Right ventricle myocardium superior (tissue), 1 donor: Measurements from ENCODE around the gene ADPGK. TPM values are rescaled to one million over a fixed set of nuclear protein-coding genes. Genes with fewer than 3 reads are reported as not detected.
"Not testable (repeated sequence)": the region's sequence is repeated elsewhere in the genome, so short reads cannot be mapped to it uniquely, and the experiment has no call there.

ENCODE experiments used
- ATAC-seq: fragments of 200-7000 bp; cut with Tn5 transposase; one replicate; pipeline ENCODE4 v1.9.1; 2020; ENCODE audit warnings: mild to moderate bottlenecking; ENCODE audit not compliant: poor library complexity
- DNase-seq: peaks from one replicate; pipeline ENCODE4 v3.0.0-alpha.2; 2020
- intact Hi-C: fragments of 100-400 bp; cut with DNase I; formaldehyde crosslinking; loops from one replicate; pipeline ENCODE4 v1.11.2; 2022
- total RNA-seq: library from RNA; stranded (reverse); fragmentation: NEBNext Ultra II Directional; extraction: Animal tissue kit (Norgen Biotek cat#: 25700); gene quantifications from one replicate; pipeline ENCODE4 v1.2.1, GENCODE V29; 2021
- donor health status: DM: no; HTN: yes; CAD: no; lungs with severe emphysema.

The ADPGK gene
- total RNA-seq, 1 donor from 2014 or later, result 7.7 TPM

DNA sequence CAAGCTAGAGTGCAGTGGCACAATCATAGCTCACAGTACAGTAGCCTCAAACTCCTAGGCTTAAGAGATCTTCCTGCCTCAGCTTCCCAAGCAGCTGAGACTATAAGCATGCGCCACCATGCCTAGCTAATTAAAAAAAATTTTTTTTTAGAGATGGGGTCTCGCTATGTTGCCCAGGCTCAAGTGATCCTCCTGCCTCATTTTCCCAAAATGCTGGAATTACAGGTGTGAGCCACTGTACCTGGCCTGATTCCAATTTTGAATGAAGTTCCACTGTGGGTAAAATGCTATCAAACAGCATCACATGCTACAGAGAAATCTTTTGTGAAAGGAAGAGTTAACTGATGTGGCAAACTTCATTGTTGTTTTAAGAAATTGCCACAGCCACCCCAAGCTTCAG, 17.5 kb downstream of the ADPGK start:
- intact Hi-C loops, result no loop called here
- DNase-seq (no peak), ATAC-seq (no peak)

DNA sequence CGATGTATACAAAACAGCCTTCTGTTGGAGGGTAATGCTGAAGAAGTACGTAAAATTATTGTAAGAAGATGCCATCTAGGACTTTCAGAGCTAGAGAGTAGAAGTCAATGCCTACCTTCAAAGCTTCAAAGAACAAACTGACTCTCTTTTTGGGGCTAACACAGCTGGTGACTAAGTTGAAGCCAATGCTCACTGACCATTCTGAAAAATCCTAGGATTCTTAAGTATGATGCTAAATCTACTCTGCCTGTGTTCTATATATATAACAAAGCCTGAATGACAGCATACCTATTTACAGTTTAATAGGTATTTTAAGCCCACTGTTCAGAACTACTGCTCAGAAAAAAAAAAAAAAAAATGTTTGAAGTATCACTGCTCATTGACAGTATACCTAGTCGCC, 18.9 kb downstream of the ADPGK start:
- intact Hi-C loops, result no loop called here
- ATAC-seq (no peak), DNase-seq (no peak)

DNA sequence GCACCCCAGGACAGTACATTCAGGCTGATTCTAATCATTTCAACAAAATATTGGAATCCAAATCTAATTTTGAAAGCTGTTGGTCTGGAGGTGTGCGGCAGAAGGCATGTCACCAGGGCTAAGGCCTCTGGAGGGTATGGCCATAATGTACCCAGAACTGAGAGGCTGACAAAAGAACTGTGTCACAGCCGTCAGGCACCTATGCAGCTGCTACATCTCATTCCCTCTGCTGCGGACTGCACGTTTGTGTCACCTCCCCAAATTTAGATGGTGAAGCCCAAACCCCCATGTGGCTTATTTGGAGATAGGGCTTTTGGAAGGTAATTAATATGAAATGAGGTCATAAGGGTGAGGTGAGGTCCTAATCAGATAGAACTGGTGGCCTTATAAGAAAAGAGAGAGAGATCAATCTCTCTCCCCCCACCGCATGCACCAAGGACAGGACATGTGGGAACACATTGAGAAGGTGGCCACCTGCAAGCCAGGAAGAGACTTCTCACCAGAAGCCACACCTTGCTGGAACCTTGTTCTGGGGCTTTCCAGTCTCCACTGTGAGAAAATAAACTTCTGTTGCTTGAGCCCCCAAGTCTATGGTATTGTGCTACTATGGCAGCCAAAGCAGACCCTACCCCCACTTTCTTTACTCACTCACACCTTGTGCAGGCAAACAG, 22.8 kb downstream of the ADPGK start:
- intact Hi-C loops, result no loop called here

DNA sequence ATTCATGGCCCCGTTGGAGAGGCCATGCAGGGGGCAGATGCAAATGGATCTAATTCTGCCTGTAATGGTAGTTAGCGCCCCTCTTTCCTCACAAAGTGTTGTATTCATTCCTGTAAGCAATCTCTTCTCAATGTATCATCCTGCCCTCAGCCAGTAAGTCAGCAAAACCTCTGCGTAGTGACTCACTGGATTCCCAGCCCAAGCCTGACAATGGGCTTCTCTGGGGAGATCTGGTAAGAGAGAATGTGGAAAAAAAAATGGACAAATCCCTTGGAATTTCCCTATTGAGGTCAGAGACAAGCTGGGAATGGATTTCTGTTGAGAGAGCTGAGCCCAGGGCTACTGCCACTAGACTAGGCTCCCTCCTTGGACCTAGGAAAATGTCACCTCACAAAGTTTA, 25.4 kb downstream of the ADPGK start:
- ATAC-seq, result no peak

More for the DNA sequence above, 22.8 kb downstream of the ADPGK start:
- ATAC-seq (no peak), DNase-seq (no peak)

DNA sequence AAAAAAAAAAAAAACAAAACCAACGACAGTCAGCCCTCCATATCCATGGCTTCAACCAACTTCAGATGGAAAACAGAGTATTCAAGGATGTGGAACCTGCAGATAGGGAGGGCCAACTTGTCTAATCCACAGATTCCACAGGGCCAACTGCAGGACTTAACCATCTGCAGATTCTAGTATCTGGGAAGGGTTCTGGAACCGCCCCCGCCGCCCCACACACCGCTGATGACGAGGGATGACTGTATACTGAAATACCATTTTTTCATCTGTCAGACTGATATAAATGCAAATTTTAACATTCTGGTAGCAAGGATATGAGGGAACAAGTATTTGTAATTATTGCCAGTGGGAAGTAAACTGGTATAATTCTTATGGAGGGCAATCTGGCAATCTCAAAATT, 29.5 kb downstream of the ADPGK start:
- no peak for DNase-seq
- ATAC-seq, result no peak
- intact Hi-C loops, result no loop called here

More for the DNA sequence above, 25.4 kb downstream of the ADPGK start:
- DNase-seq, result no peak
- intact Hi-C loops, result no loop called here

DNA sequence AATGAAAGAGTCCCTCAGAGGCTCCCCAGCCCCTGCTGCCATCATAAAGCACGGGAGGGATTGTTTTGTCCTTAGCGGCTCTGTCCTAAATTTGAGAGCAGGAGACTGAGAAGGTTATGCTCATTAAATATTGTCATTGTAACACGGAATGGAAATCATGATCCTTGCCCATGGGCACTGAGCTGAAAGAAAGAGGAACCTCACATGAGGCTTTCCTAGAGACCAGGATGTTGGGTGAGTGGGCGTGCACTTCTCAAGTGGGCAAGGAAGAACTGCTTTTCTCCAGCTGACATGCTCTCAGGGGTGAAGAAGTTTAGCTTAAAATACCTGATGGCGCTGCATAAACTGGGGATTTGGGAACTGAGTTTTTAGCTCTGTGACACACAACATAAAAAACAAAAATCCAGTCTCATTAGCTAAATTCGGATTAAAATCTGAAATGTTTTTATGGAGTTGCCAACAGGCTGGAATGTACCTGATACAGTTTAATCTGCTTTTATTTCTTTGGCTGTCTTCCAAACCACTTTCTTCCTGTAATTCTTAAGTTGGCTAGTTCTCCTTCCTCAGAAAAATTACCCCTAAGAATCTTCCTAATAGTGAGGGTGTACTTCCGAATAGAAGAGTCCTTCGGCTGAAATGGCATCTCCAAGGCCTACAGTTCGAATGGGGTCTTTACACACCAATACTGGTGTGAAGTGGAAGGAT, 31.7 kb downstream of the ADPGK start:
- intact Hi-C loops, result no loop called here
- peak; percentile 38 for ATAC-seq
- no peak for DNase-seq

DNA sequence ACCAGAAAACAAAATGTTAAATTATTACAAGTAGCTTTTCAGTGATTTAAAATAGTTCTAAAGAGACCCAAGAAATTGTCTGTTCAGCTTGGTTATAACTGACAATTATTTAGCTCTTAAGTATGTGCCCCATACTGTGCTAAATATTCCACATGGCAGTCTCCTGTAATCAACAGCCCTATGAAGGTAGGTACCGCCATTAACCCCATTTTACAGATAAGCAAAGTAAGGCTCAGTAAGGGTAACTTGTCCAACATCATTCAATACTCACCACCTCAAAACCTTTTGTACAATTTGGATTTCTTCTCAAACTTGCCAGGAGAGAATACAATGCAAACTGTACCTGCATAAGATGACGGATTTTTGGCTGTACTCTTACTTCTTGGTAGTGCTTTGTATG, 33.9 kb downstream of the ADPGK start:
- ATAC-seq, result no peak
- DNase-seq, result no peak
- intact Hi-C loops, result no loop called here

DNA sequence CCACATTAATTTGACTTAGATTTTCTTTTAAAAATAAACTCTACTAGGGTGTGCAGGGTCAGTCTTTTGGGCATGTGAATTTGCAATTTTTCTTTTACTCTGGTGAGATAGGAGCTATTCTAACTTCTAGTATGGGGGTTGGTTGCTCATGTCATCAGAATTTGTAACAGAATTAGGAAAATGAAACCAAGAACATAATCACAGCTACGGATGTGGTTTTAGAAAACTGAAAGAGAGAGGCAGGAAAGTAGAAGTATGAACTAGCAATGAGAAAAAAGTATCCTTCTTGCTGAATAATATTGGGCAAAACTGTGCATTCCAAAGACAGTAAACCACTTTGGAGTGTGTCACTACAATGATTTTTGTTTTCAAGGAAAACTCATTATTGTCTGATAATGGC, 43.3 kb downstream of the ADPGK start:
- DNase-seq, result no peak
- no peak for ATAC-seq
- intact Hi-C loops, result no loop called here

DNA sequence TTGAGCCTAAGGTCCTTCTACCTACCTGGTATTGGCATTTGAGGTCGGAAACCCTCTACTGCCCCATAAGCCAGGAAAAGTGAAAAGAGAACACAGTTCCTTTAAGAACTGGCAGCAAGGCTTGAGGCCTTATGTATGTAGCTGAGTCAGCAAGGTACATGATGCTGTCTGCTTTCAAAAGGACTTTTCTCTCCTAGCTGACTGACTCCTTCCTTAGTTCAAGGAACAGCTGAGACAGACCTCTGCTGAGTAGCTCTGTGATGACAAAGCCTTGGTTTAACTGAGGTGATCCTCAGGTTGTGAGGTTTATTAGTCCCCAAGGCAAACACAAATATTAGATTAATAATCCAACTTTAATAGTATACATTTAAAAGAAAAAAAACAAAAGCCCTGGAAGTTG, 45.8 kb downstream of the ADPGK start:
- intact Hi-C loops, result no loop called here
- no peak for DNase-seq
- ATAC-seq, result no peak

DNA sequence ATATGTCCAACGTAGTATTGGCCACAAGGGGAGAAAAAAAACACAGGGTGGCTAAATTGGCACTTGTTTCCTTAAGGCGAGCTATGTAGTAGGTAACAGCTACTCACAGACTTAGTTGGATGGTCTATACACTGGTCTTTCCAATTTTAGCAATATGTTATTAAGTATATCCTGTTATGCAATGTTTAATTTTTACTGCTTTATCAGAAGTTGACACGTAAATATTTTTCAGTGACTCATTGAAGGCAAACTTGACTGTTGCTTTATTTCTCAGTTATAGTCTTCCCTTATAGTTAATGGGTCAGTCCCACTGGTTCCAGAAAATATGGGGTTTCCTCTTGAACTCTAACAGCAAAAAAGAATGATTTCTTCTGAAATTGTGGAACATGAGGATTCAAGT, 46.5 kb downstream of the ADPGK start:
- ATAC-seq (no peak), DNase-seq (no peak)
- intact Hi-C loops, result no loop called here

DNA sequence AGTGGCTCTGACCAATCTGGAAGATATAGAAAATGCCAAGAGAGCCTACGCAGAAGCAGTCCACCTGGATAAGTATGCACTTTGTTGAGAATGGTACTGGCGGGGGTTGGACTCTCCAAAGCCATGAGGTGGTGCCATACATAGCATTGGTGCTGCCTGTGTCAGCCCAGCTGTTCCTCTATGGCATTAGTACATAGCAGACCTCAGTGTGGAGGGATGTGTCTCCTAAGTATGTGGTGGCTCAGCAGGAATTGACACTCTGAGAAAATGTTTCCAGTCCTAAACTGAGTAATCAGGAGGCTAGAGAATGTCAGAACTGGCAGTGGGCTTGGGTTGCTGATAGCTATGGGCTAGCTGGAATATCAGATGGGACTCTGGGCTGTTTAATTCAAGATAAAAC, 48.4 kb downstream of the ADPGK start:
- intact Hi-C loops, result no loop called here

DNA sequence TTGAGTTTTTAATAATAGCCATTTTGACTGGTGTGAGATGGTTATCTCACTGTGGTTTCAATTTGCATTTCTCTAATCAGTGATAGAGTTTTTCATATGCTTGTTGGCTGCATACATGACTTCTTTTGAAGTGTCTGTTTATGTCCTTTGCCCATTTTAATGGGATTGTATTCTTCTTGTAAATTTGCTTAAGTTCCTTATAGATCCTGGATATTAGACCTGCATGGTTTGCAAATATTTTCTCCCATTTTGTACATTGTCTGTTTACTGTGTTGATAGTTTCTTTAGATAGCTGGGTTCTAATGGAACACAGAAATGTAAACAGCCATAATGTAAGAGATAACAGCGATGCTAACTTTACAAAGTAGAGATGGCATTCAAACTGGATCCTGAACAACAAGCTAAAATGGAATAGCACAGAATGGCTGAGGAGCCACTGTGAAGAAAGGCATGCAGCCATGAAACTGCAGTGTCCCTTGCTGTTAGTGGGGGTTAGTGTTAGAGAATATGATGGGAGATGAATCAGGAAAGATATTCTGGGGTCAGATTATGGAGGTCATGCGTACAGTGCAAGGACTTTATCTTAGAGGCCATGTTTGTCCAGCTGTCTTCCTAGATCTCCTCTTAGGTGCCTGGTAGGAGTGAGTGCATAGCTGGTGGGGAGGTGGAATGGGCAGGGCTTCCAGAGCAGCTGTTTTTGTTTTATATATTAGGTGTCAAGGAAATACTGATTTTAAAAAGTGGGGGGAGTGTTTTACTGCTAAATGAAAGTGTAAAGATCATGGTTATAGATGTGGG, 49.4 kb downstream of the ADPGK start:
- no peak for ATAC-seq
- intact Hi-C loops, result no loop called here
- no peak for DNase-seq

More for the DNA sequence above, 48.4 kb downstream of the ADPGK start:
- ATAC-seq, result no peak
- DNase-seq, result no peak

DNA sequence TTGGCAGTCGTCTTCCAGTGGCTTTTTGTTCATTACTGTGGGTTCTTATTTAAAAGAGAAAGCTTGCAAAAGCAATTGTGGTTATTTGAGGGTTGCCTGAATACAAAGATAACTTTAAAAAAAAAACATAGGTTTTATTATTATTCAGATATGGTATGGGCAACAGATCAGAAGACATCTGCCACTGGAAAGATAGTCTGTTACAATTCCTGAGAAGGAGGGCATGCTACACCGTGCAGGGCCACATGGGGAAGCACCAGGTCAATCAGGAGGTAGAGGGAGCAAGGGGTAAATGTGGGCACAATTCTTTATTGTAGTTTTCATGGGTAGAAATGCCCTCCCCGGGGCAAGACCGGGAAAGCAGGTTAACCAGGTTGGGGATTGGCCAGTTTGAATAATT, 51.0 kb downstream of the ADPGK start:
- DNase-seq (no peak), ATAC-seq (no peak)
- intact Hi-C loops, result no loop called here

DNA sequence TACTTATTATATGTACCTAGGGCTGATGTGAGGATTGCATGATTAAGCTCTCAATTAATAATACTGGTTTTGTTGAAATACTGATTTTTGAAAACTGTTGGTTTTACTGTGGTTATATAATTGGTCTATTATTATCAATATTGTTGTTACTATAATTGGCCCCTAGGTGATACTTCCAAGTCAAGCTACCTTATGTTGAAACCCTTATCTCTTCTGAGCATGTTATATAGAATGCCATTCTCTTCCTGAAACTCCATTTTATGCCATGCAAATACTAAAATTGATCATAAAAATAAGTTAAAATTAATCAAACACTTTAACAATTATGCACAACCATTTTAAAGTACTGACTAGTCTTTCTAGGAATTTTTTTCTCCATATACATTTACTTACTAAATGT, 51.5 kb downstream of the ADPGK start:
- no peak for ATAC-seq
- intact Hi-C loops, result no loop called here
- no peak for DNase-seq

DNA sequence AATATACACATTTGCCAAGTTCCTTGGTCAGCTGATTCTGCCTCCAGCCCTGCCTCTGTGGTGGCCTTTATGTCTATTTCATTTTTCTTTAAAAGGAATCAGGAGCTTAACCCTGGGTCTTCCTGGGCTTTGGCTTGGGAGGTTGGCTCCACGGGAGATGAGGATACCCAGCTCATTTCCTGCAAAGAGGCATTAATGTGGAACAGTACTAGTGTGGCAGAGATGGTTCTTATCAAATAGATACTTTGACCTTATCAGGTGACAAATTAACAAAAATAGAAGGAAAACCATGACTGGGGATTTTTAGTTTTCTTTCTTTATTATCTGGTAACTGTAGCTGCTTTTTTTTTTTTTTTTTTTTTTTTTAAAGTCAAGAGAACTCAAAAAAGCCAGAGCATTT, 54.7 kb downstream of the ADPGK start:
- intact Hi-C loops, result no loop called here
- ATAC-seq (no peak), DNase-seq (no peak)

DNA sequence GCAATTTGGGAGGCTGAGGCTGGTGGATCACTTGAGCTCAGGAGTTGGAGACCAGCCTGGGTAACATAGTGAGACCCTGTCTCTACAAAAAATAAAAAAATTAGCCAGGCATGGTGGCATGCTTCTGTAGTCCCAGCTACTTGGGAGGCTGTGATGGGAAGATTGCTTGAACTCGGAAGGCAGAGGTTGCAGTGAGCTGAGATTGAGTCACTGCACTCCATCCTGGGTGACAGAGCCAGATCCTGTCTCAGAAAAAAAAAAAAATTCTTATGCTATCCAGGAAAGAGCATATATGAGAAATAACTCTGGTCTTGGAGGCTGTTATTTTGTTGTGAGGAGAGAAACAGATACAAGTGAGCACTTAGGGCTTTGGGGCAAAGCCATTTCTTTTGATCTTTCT, 55.3 kb downstream of the ADPGK start:
- DNase-seq, ATAC-seq, intact Hi-C loops: not testable (repeated sequence)

DNA sequence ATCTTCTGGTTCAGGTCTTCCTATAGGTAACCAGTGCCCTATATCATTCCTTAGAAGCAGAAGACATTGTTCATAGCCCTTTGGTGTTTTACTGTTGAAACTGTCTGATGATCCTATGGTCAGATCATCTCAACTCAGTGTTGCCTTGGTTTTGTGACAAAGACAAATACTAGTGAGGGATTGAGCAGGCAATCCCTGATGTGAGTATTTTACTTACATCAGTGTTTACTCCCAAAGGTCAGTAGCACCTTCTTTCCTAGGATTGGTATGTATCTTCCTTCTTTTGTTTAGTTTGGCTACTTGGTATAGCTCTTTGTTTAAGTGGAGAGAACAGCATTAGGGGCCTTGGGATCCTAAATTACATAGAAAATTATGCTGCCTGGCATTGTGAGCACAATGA, 56.4 kb downstream of the ADPGK start:
- ATAC-seq (no peak), DNase-seq (no peak)
- intact Hi-C loops, result no loop called here

DNA sequence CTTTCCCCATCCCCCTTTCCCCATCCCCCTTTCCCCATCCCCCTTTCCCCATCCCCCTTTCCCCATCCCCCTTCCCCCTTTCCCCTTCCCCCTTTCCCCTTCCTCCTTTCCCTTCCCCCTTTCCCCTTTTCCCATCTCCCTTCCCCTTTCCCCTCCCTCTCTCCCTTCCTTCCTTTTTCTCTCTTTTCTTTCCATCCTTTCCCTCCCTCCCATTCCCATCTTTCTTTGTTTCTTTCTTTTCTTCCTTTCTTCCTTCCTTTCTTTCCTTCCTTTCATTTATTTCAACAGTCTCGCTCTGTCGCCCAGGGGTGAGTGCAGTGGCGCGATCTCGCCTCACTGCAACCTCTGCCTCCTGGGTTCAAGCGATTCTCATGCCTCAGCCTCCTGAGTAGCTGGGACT, 57.7 kb downstream of the ADPGK start:
- DNase-seq, ATAC-seq, intact Hi-C loops: not testable (repeated sequence)

DNA sequence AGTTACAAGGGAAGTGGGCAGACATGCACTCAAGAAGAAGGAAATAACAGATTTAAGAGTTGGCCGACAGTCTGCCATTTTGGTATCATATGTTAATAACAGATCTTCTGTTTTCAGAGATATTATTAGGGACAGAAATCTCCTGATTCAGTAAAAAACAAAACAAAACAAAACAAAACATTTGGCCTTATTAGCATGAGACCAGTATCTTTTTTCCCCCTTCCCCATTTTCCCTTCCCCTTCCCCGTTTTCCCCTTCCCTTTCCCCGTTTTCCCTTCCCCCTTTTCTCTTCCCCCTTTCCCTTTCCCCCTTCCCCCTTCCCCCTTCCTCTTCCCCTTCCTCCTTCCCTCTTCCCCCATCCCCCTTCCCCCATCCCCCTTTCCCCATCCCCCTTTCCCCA, 58.1 kb downstream of the ADPGK start:
- DNase-seq (no peak), ATAC-seq (no peak)
- intact Hi-C loops, result no loop called here

DNA sequence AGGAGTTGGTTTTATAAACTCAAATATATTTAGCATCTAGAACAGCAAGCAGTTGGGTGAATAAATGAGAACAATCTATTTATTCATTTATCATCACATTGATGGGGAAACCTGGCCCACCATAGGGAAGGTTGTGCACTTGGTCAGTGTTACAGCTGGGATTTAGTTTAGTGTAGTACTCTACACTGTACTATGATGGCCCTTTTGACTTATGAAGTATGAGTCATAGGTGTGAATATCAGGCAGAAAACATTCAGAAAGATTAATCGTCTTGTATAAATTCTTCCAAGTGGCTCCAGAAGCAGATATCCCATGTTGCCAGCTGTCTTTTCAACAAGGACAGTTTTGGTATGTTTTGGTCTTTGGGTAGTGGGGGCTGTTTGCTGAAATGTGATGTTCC, 59.5 kb downstream of the ADPGK start:
- intact Hi-C loops, result no loop called here
- ATAC-seq (no peak), DNase-seq (no peak)
